IPS-18c (cell line): ENCODE data around the gene UCHL5.
"Not testable (repeated sequence)": the region's sequence is repeated elsewhere in the genome, so short reads cannot be mapped to it uniquely, and the experiment has no call there.

Source experiments
- H3K4me3 ChIP-seq: 2 replicates; pipeline ENCODE4 v1.7.0; 2013; ENCODE audit warnings: low read depth, mild to moderate bottlenecking, low read length, moderate library complexity; ENCODE audit not compliant: insufficient read depth
- H3K9me3 ChIP-seq: one replicate; pipeline ENCODE4 v1.6.1; 2013; ENCODE audit warnings: mild to moderate bottlenecking, low read length, moderate library complexity; ENCODE audit not compliant: control insufficient read depth, insufficient read depth

UCHL5 gene

GRCh38 chr1:193031431-193031830 is 27.7 kb downstream of the UCHL5 start:
- H3K4me3 ChIP-seq: no peak overlapping the region
- no peaks in the 10 kb centered on the region for H3K9me3 ChIP-seq

DNA sequence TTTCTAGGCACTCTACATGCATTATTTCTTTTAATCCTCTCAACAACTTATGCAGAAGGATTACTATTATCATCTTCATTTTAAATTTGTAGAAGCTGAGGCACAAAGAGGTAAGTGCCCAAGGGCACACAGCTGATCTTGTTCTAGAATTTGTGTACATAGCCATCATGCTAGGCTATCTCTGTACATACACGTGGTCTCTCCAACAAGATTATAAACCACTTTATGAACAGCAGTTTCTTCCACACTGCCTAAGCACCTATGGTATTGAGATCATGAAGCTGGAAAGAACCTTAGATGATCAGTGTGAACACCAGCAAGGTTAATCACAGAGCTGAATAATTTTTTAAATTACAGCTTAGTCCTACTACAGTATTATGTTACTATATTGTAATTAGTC is 28.9 kb downstream of the UCHL5 start:
- Histone ChIP-seq H3K4me3 (no peak overlapping the region), H3K9me3 (no peaks in the 10 kb centered on the region)

DNA sequence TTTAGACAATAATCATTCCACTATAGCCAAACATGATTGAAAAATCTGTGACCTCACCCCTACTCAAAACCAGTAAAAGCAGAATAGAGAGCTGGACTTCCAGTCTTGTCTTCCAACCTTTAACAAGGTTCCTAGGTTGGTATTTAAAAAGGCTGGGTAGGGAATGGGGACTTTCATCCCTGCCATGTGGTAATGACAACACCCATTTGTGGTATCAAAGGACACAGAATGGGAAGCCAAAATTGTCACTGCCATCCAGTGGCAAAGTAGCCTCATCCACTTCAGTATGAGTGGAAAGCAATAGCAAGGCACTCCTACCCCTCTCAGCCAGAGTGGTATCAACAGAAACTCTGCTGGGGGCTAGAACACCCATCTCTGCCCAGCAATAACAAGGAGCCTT is 33.9 kb downstream of the UCHL5 start:
- H3K4me3 ChIP-seq: no peak overlapping the region
- H3K9me3 ChIP-seq: no peaks in the 10 kb centered on the region

DNA sequence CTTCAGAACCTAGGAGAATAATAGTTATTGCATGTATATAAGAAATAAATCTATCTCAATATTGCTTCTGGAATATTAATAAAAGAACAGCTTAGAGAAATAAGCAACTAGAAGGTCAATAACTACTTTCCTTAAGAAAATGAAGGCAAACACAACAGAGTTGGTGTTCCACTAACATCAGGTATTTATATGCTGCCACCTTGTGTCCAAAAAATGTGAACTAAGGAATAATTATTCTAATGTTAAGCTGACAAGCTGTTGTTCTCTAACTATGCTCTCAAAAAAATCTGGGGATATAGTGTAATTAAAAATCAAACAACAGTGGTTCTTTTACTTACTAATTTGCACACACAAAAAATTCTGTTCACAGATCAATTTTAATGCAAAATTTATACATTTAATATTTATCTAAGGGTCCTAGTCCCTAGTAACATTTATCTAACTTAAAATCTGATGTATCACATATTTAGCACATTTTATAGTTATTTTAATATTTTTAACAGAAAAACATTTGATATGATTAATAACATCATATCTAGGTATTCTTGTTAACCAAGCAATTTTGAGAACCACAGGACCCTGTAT is 39.6 kb downstream of the UCHL5 start:
- Histone ChIP-seq H3K4me3 (no peak overlapping the region), H3K9me3 (no peaks in the 10 kb centered on the region)

DNA sequence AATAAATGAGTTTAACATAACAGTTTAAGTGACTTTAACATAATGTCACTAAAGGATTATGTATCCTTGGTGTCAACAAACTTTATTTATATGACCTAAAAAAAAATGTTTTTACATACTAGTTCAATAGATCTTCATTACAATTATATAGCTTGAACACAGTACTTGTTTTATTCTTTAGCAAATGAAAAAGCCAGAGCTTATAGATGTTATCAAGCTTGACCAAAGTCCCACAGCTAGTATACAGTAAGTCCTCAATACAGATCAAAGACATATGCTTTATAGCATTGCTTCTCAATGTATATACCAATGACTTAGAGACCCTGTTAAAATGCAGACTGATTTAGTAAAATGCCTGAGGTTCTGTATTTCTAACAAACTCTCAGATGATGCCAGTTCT is 42.4 kb downstream of the UCHL5 start:
- Histone ChIP-seq H3K4me3 (no peak overlapping the region), H3K9me3 (no peaks in the 10 kb centered on the region)

DNA sequence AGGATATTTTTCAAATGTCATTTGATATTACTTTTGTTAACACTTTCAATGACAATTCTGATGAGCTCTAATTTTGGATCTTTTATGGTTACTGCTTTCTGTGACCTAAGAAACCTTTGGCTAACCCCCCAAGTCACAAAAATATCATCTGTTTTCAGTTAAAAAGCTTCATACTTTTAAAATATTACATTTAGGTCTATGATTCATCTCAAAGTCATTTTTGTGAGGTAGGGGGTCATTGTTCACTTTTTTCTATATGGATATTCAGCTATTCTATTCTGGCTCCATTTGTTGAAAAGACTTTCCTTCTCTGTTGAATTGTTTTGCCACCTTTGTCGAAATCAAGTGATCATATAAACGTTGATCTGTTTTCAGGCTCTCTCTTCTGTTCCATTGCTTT is 44.8 kb downstream of the UCHL5 start:
- Histone ChIP-seq H3K9me3 (no peaks in the 10 kb centered on the region), H3K4me3 (no peak overlapping the region)

DNA sequence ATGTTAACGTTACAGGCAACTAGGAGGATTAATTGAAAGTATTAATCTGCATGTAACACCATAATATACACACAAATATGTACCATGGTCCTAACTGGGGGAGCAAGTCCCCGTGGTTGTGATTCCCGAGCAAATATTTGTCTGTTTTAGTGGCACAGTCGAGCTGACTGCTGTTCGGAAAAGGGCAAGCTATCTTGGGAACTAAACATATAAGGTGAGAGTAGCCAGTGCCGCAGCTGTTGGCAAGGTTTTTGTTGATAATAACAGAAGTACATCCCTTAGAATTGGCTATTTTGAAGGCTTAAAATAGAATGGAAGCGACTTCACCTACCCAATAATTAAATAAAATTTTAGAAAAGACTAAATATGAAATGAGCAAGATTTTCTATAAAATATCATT is 45.5 kb downstream of the UCHL5 start:
- no peaks in the 10 kb centered on the region for H3K9me3 ChIP-seq
- H3K4me3 ChIP-seq: no peak overlapping the region

- Histone ChIP-seq H3K9me3 (no peaks in the 10 kb centered on the region), H3K4me3 (no peak overlapping the region)
Observed at GRCh38 chr1:193013005-193013404, 46.2 kb downstream of the UCHL5 start.

DNA sequence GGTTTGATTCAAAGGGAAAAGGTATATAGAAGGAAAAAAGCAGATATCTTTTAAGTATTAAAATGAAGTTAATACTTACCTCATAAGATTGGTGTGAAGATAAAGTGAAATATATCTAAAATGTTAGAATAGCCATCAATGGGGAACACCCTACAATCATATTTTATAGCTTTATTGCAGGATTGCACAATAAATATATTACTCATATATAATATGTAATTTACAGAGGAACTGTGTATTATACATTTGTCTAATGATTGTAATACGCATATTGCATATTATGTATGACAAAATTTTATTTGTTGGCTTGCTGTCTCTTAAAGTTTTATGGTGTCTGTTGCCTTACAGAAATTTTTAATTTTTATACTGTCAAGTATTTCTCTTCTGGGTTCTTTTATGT is 47.8 kb downstream of the UCHL5 start:
- Histone ChIP-seq H3K9me3 (no peaks in the 10 kb centered on the region), H3K4me3 (no peak overlapping the region)

- no peak overlapping the region for H3K4me3 ChIP-seq
- H3K9me3 ChIP-seq: no peaks in the 10 kb centered on the region
Observed at GRCh38 chr1:193009501-193009900, 49.7 kb downstream of the UCHL5 start.

DNA sequence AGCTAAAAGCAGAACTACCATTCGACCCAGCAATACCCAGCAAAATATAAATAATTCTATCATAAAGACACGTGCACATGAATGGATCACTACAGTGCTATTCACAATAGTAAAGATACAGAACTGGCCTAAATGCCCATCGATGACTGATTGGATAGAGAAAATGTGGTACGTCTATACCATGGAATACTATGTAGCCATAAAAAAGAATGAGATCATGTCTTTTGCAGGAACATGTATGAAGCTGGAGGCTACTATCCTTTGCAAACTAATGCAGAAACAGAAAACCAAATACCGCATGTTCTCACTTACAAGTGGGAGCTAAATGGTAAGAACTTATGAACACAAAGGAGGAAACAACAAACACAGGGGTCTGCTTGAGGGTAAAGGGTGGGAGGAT is 53.4 kb downstream of the UCHL5 start:
- Histone ChIP-seq H3K9me3 (no peaks in the 10 kb centered on the region), H3K4me3 (no peak overlapping the region)

DNA sequence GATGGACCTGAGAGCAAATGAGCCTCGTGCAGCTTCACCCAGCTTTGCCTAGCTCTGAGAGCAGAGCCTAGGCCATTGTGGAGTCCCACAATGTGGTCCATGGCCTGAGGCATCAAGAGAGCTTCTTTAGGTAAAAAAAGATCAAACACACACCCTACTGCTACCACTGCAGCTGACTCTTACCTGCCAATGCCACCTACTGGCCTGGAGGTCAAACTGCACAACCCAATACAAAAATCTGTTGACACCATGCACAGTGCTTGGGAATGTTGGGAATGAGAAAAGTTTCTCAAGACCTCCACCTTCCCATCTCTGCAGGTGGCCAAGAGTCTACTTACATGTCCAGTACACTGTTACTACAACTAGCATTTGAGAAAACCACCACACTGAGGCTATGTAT is 60.6 kb downstream of the UCHL5 start:
- H3K9me3 ChIP-seq: no peaks in the 10 kb centered on the region
- H3K4me3 ChIP-seq: no peak overlapping the region

DNA sequence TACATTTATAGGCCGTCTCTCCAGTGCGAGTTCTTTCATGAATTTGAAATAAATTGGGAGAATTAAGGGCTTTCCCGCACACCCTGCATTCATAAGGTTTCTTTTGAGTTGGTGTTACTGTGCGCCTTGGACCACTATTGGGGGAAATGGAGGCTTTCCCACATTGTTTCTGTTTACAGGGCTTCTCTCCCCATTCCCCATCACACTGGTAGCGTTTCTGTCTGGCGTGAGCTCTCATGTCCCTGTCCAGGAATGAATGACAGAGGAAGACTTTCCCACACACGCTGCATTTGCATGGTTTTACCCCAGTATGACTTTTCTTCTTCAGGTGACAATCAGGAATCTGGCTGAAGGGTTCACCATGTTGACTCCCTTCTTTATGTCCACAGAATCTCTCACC is 65.0 kb downstream of the UCHL5 start:
- Histone ChIP-seq H3K4me3 (no peak overlapping the region), H3K9me3 (no peaks in the 10 kb centered on the region)

- no peak overlapping the region for H3K4me3 ChIP-seq
- H3K9me3 ChIP-seq: no peaks in the 10 kb centered on the region
Observed at GRCh38 chr1:192993426-192994085, 65.6 kb downstream of the UCHL5 start.

DNA sequence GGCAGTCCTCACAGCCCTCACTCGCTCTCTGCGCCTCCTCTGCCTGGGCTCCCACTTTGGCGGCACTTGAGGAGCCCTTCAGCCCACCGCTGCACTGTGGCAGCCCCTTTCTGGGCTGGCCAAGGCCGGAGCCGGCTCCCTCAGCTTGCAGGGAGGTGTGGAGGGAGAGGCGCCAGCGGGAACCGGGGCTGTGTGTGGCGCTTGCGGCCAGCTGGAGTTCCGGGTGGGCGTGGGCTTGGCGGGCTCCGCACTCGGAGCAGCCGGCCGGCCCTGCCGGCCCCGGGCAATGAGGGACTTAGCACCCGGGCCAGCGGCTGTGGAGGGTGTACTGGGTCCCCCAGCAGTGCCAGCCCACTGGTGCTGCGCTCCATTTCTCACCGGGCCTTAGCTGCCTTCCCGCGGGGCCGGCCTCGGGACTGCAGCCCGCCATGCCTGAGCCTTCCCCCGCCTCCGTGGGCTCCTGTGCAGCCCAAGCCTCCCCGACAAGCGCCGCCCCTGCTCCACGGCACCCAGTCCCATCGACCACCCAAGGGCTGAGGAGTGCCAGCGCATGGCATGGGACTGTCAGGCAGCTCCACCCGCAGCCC is 72.3 kb downstream of the UCHL5 start:
- not testable (repeated sequence) for H3K4me3 ChIP-seq, H3K9me3 ChIP-seq

DNA sequence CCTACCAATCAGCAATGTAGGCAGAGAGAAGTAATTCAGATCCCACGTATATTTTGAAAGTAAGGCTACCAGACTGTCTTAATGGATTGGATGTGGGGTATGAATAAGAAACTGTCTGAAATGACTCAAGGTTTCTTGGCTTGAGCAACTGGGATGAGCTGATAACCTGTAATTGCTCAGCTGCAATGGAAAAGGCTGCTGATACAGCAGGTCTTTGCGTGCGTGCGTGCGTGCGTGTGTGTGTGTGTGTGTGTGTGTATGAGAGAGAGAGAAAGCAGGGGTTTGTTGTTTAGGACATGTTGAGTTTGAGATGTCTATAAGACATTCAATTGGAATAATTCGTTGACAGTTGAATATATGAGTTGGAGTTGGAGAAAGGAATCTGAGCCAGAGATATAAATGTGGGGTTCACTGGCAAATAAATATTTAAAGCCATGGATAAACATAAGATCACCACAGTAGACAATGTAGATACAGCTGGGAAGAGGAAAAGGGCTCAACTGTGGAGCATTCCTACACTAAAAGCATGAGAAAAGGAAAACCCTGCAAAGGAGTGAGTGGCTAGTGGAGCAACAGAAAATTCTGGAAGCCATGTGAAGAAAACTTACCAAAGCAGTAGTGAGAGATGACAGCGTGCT is 72.9 kb downstream of the UCHL5 start:
- Histone ChIP-seq H3K4me3 (no peak overlapping the region), H3K9me3 (no peaks in the 10 kb centered on the region)

DNA sequence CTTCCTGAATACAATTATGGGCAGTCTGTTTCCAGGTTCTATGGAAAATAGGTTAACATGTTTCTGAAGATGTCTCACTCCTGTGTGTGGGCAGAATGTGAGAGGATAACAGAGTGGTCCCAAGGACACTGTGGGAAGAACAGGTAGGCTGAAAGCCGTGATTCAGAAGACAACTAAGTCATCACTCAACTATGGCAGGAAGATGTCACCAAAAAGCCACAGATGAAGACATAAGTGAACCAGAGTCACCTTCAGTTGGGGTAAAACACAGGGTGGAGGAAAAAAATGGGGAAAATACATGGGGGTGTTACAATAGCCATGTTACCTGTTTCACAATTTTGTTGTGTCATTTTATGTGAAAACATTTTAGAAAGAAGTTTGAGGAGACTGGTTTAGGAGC is 75.1 kb downstream of the UCHL5 start:
- no peak overlapping the region for H3K4me3 ChIP-seq
- no peaks in the 10 kb centered on the region for H3K9me3 ChIP-seq

GRCh38 chr1:192983349-192983980 is 75.7 kb downstream of the UCHL5 start:
- Histone ChIP-seq H3K9me3 (no peaks in the 10 kb centered on the region), H3K4me3 (no peak overlapping the region)
